ENCODE measurements around the gene KRTAP2-4.

DNA sequence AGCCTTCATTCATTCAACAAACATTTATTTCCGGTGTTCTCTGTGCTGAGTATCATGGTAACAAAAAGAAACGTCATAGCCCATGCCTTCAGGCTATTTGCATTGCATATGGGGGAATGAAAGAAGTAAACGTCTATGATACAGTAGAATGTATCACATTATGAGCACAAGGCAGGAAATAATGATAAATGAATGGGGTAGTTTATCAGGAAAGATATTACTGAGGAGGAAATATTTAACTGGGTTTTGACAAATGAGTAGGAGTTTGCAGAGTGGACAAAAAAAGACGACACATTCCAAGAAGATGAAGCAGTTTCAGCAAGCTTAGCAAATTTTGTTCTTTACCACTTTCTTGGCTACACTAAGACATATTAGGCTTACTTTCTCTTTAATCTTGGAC lies 16.9 kb upstream of the KRTAP2-4 start:
- TF ChIP-seq EZH2 (IDR thresholded peaks at IDR 0.05; ENCODE audit: insufficient read depth, poor library complexity, severe bottlenecking), result no peak
- TF ChIP-seq EZH2phosphoT487 (IDR thresholded peaks at IDR 0.05; ENCODE audit: insufficient read depth, low read depth), result no peak
